SK-N-SH (cell line): ENCODE measurements around the gene RGS9. TPM values are rescaled to one million over a fixed set of nuclear protein-coding genes. Genes with fewer than 3 reads are reported as not detected.
A peak's percentile ranks its signal among the peaks of the same experiment; 100 is the strongest.

ENCODE experiments used
- CTCF ChIA-PET: fragments of 300-600, 350-600 bp; formaldehyde crosslinking; extraction: SDS; loops from one replicate; lab custom pipeline; 2021; lab: Yijun Ruan, JAX
- POLR2A ChIA-PET: fragments of 350-600 bp; sonication (Branson Sonifier 250); formaldehyde crosslinking; extraction: SDS; loops from one replicate; lab custom pipeline; 2020; ENCODE audit warnings: antibody characterized with exemption, inconsistent platforms; lab: Yijun Ruan, JAX
- DNase-seq: peaks from one replicate; pipeline ENCODE4 v3.0.0; 2012
- H2AFZ ChIP-seq: fragments of 200-600 bp; sonication (generic); 2 replicates; pipeline ENCODE4 v1.8.1; 2016; ENCODE audit warnings: antibody characterized with exemption, mild to moderate bottlenecking, low read depth
- H3F3A ChIP-seq: fragments of 200-600 bp; sonication (generic); replicated peaks from 2 replicates; pipeline ENCODE3; 2016; ENCODE audit warnings: antibody characterized with exemption, mild to moderate bottlenecking; ENCODE audit not compliant: insufficient read depth
- H3K27ac ChIP-seq, 2 experiments: fragments of 200-500 bp in 1 of 2; fragments of 200-600 bp in 1 of 2; sonication (Bioruptor generic) in 1 of 2; sonication (generic), shearing (Covaris generic) in 1 of 2; 2 replicates each; pipeline versions ENCODE4 v1.5.1 to v1.6.1; 2014 to 2016; ENCODE audit warnings: low read depth in 2 of 2, inconsistent platforms in 1 of 2, low read length in 1 of 2, mild to moderate bottlenecking in 1 of 2, mixed read lengths in 1 of 2
- H3K27me3 ChIP-seq: fragments of 200-600 bp; sonication (generic), shearing (Covaris generic); 2 replicates; pipeline ENCODE4 v1.6.1; 2016; ENCODE audit warnings: mixed run types; ENCODE audit not compliant: insufficient read depth
- H3K36me3 ChIP-seq, 2 experiments: fragments of 200-500 bp in 1 of 2; fragments of 200-600 bp in 1 of 2; sonication (Bioruptor generic) in 1 of 2; sonication (generic) in 1 of 2; replicated peaks in 1 of 2; 2 replicates each; pipeline versions ENCODE3 to v1.5.1; 2014 to 2016; ENCODE audit warnings: low read length in 1 of 2, mild to moderate bottlenecking in 1 of 2; ENCODE audit not compliant: insufficient read depth in 2 of 2, control insufficient read depth in 1 of 2
- H3K4me1 ChIP-seq, 2 experiments: fragments of 200-500 bp in 1 of 2; fragments of 200-600 bp in 1 of 2; sonication (Bioruptor generic) in 1 of 2; sonication (generic), shearing (Covaris generic) in 1 of 2; 2 replicates each; pipeline versions ENCODE4 v1.5.1 to v1.6.1; 2014 to 2016; ENCODE audit warnings: low read depth in 1 of 2, low read length in 1 of 2, mixed run types in 1 of 2; ENCODE audit not compliant: insufficient read depth in 2 of 2, control insufficient read depth in 1 of 2
- H3K4me2 ChIP-seq: fragments of 200-600 bp; sonication (generic), shearing (Covaris generic); 2 replicates; pipeline ENCODE4 v1.6.1; 2017; ENCODE audit warnings: mixed run types
- H3K4me3 ChIP-seq, 2 experiments: fragments of 200-500 bp in 1 of 2; fragments of 200-600 bp in 1 of 2; sonication (Bioruptor generic) in 1 of 2; sonication (generic), shearing (Covaris generic) in 1 of 2; 2 replicates each; pipeline versions ENCODE4 v1.5.1 to v1.8.1; 2014 to 2016; ENCODE audit warnings: low read depth in 2 of 2, inconsistent platforms in 1 of 2, low read length in 1 of 2, mild to moderate bottlenecking in 1 of 2, mixed read lengths in 1 of 2, moderate library complexity in 1 of 2
- H3K79me2 ChIP-seq: fragments of 200-600 bp; sonication (generic); 2 replicates; pipeline ENCODE4 v1.8.1; 2017; ENCODE audit warnings: mild to moderate bottlenecking; ENCODE audit not compliant: insufficient read depth
- H3K9ac ChIP-seq: fragments of 200-600 bp; sonication (generic); 2 replicates; pipeline ENCODE4 v1.6.1; 2017; ENCODE audit warnings: mixed run types
- H3K9me2 ChIP-seq: fragments of 200-600 bp; sonication (generic); 2 replicates; pipeline ENCODE4 v1.6.1; 2017; ENCODE audit warnings: mixed run types
- H3K9me3 ChIP-seq: fragments of 200-600 bp; sonication (generic); 2 replicates; pipeline ENCODE4 v1.6.1; 2017; ENCODE audit warnings: mixed run types, mild to moderate bottlenecking, moderate library complexity
- H4K20me1 ChIP-seq: fragments of 200-600 bp; sonication (generic); 2 replicates; pipeline ENCODE4 v1.6.1; 2017; ENCODE audit warnings: mild to moderate bottlenecking, mixed run types; ENCODE audit not compliant: insufficient read depth
- FOXM1 ChIP-seq: IDR thresholded peaks from 2 replicates; pipeline ENCODE4 v1.4.0; 2012; ENCODE audit warnings: low read depth, mild to moderate bottlenecking
- JUND ChIP-seq: IDR thresholded peaks from 2 replicates; pipeline ENCODE4 v1.4.0; 2012
- NRF1 ChIP-seq: IDR thresholded peaks from 2 replicates; pipeline ENCODE4 v1.6.1; 2012; ENCODE audit warnings: low read depth, mild to moderate bottlenecking, low read length
- POLR2AphosphoS5 ChIP-seq: IDR thresholded peaks from 2 replicates; pipeline ENCODE4 v1.6.1; 2012; ENCODE audit warnings: low read depth, low read length
- WGBS: methylation state at CpG from one replicate; pipeline ENCODE4 v1.1.6; 2017; ENCODE audit warnings: low lambda C conversion rate; 5-methylcytosine and 5-hydroxymethylcytosine counted together
- polyA plus RNA-seq, 3 experiments: library from polyadenylated mRNA; depleted of rRNA; stranded (reverse); fragments of >200 nt; gene quantifications; 2 replicates each; pipeline ENCODE4 v1.2.3, GENCODE V29; 2012
- TF ChIP-seq, protein P1 (sequence below): IDR thresholded peaks from 2 replicates; pipeline ENCODE4 v1.4.0; 2012; ENCODE audit warnings: low read depth, borderline replicate concordance
- TF ChIP-seq, protein P2 (sequence below): IDR thresholded peaks from 2 replicates; pipeline ENCODE4 v1.4.0; 2012; ENCODE audit warnings: low read depth, borderline replicate concordance

The RGS9 gene
- polyA plus RNA-seq, 1 of the 3 experiments (the other 2 are of a cell fraction): 1.4 TPM

DNA sequence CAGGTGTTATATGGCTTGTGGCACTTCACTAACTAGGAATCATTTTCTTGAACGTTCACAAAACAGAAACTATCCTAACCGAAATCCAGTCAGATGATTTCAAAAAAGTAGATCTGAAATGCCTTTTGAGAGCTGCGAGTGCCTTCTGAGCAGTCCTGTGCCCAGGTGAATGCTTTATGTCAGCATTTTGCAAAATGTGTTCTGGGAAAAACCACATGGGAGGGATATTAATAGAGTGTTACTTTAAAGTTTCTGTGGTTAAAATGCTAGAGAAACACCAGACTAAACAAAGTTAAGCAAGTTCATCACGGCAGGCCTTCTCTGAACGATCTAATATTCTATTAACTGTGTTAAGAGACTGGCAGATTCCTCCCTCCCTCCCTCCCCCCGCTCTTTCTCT is 15.8 kb upstream of the RGS9 start (continued):
- TF ChIP-seq NRF1: no peak
- TF ChIP-seq, protein P1, sequence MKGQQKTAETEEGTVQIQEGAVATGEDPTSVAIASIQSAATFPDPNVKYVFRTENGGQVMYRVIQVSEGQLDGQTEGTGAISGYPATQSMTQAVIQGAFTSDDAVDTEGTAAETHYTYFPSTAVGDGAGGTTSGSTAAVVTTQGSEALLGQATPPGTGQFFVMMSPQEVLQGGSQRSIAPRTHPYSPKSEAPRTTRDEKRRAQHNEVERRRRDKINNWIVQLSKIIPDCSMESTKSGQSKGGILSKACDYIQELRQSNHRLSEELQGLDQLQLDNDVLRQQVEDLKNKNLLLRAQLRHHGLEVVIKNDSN: no peak

DNA sequence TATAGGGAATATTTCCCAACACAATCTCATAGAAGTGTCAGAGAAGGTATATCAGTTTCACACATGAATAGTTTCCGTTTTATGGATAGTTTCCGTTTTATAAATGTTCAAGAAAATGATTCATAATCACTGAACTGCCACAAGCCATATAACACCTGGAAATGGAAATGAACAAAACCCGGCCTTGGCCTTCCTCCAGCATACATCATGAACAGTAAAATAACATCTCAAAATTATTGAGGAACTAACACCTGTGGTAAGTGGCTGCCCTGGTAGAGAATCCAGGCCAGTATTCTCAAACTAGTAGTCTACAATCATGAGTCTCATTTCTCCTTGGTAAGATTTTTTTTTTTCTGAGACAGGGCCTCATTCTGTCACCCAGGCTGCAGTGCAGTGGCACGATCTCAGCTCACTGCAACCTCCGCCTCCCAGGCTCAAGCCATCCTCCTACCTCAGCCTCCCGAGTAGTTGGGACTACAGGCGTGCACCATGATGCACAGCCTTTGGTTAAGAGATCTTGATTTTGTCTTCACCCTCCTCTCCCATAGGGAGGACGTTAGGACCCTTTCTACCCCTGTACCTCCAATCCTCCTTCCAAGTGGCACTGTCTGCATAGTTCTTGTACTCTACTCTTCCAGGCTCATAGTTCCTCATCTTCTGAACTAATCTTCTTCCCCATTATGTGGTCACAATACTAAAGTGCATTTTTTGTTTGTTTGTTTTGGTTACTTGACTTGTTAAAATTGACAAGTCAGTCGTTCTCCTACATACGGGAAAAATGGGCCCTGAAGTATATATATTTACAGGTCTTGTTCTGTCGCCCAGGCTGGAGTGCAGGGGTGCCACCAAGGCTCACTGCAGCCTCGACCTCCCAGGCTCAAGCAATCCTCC is 15.0 kb upstream of the RGS9 start:
- peak overlapping the region in 1 of 2 experiments; percentile 57; a peak in 1 of 4 replicates for H3K27ac ChIP-seq
- peaks cover 8% of the 10 kb centered on the region in 2 experiments; a peak in 3 of 4 replicates for H3K4me1 ChIP-seq
- no peaks in the 10 kb centered on the region for H3K9me2 ChIP-seq
- no peak for TF ChIP-seq JUND
- TF ChIP-seq, protein P1: no peak
- no peak for TF ChIP-seq POLR2AphosphoS5
- TF ChIP-seq FOXM1: no peak
- TF ChIP-seq, protein P2, sequence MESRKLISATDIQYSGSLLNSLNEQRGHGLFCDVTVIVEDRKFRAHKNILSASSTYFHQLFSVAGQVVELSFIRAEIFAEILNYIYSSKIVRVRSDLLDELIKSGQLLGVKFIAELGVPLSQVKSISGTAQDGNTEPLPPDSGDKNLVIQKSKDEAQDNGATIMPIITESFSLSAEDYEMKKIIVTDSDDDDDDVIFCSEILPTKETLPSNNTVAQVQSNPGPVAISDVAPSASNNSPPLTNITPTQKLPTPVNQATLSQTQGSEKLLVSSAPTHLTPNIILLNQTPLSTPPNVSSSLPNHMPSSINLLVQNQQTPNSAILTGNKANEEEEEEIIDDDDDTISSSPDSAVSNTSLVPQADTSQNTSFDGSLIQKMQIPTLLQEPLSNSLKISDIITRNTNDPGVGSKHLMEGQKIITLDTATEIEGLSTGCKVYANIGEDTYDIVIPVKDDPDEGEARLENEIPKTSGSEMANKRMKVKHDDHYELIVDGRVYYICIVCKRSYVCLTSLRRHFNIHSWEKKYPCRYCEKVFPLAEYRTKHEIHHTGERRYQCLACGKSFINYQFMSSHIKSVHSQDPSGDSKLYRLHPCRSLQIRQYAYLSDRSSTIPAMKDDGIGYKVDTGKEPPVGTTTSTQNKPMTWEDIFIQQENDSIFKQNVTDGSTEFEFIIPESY: no peak
- TF ChIP-seq, all 33 proteins: peak for 0
- Histone ChIP-seq H3K36me3 (no peaks in the 10 kb centered on the region), H4K20me1 (no peaks in the 10 kb centered on the region), H3K27me3 (no peaks in the 10 kb centered on the region), H3K4me2 (peak overlapping the region; percentile 67), H3F3A (peaks cover 11% of the 10 kb centered on the region), H3K9ac (peak overlapping the region; percentile 82), H3K4me3 (peak overlapping the region; percentile 51 to 70), H2AFZ (peak overlapping the region; percentile 94), H3K9me3 (no peaks in the 10 kb centered on the region), H3K79me2 (no peaks in the 10 kb centered on the region)
- DNase-seq: no peak
- CTCF ChIA-PET: interaction anchor here (0.6 to 2.5 kb wide), 11 partner anchors 12 to 147 kb away, joined by 3 to 28 read pairs (median 4); partner anchors contain the start of gene RGS9
- 89% methylated on average over 12 of the region's 12 CpGs for WGBS
- POLR2A ChIA-PET: interaction anchor here (0.6 to 1.9 kb wide), 11 partner anchors 10 to 631 kb away, joined by 3 to 10 read pairs (median 6); partner anchors contain the start of gene RGS9
